Measurements from ENCODE around the gene MRPL40.

MRPL40 gene

GRCh38 chr22:19412478-19412877 lies 19.9 kb upstream of the MRPL40 start:
- no peak overlapping the region for H3K4me3 ChIP-seq (ENCODE audit: low read depth, low read length)
- no peak for TF ChIP-seq CTCF (IDR thresholded peaks at IDR 0.05; ENCODE audit: low read depth, low read length, missing control alignments)
- in situ Hi-C loops (cut with HindIII; ENCODE audit: low sequenced_read_pairs) = no loop called here
- no peak for DNase-seq (ENCODE audit: low read depth)

GRCh38 chr22:19412923-19413322 lies 19.4 kb upstream of the MRPL40 start:
- no peak for TF ChIP-seq CTCF (IDR thresholded peaks at IDR 0.05; ENCODE audit: low read depth, low read length, missing control alignments)
- in situ Hi-C loops (cut with HindIII; ENCODE audit: low sequenced_read_pairs) = no loop called here
- no peak for DNase-seq (ENCODE audit: low read depth)
- no peak overlapping the region for H3K4me3 ChIP-seq (ENCODE audit: low read depth, low read length)

DNA sequence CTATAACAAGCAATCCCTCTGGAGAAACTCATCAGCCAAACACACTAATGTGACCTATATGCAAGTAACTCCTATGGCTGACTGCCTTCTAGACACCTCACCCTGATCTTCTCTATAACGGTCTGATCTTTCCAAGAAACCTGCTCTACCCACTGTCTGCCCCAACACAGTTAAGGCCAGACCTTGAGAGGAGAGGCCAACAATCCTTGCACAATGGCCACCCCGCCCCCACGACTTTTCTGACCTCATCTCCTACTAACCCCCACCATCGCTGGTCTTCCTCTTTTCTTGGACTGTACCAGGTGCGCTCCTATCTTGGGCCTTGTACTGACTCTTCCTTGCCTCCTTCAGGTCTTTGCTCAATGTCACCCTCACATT lies 13.3 kb upstream of the MRPL40 start:
- no peak for DNase-seq (ENCODE audit: low read depth)
- TF ChIP-seq CTCF (IDR thresholded peaks at IDR 0.05; ENCODE audit: low read depth, low read length, missing control alignments) = no peak
- no peak overlapping the region for H3K4me3 ChIP-seq (ENCODE audit: low read depth, low read length)
- in situ Hi-C loops (cut with HindIII; ENCODE audit: low sequenced_read_pairs) = no loop called here

DNA sequence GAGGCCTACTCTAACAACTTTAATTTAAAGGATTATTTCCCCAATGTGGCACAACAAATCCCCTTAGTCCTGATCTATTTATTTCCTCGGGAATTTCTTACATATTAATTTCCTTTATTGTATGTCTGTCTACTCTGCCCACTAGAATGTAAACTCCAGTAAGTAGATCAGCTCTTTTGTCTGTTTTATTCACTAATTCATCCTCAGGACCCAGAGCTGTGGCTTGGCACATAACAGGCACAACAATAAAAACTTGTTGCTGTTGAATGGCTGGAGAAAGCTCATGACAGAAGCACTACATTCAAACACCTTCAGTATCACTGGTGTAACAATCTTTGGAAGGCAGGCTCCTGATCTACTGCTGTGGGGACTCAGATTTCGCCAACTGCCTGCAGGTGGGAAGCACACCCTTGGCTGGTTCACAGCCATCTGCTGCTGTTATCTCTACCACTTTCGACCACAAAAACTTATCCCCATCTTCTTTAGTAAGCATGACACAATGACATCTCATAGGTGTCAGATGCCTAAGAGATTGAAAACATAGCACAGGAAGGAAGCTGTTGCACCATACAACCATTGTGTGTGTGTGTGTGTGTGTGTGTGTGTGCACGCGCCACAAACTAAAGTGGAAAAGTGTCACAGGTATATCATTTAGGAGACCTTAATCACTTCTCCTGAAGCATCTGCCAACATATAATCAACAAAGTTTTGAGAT lies 12.7 kb upstream of the MRPL40 start:
- no peak for TF ChIP-seq CTCF (IDR thresholded peaks at IDR 0.05; ENCODE audit: low read depth, low read length, missing control alignments)
- no peak for DNase-seq (ENCODE audit: low read depth)
- in situ Hi-C loops (cut with HindIII; ENCODE audit: low sequenced_read_pairs) = no loop called here
- no peak overlapping the region for H3K4me3 ChIP-seq (ENCODE audit: low read depth, low read length)

DNA sequence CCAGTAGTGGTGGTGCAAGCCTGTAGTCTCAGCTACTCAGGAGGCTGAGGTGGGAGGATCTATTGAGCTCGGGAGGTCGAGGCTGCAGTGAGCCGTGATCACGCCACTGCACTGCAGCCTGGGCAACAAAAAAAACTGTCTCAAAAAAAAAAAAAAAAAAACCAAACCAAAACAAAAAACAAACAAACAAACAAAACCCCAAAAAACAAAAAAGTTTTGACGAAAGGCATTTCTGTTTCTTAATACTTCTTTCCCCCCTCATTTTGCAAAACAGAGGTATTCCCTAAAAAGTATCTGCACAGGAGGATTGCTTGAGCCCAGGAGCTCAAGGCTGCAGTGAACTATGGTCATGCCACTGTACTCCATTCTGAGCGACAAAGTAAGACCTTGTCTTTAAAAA lies 12.0 kb upstream of the MRPL40 start:
- TF ChIP-seq CTCF (IDR thresholded peaks at IDR 0.05; ENCODE audit: low read depth, low read length, missing control alignments) = no peak
- DNase-seq (ENCODE audit: low read depth) = no peak
- no peak overlapping the region for H3K4me3 ChIP-seq (ENCODE audit: low read depth, low read length)
- in situ Hi-C loops (cut with HindIII; ENCODE audit: low sequenced_read_pairs) = no loop called here

DNA sequence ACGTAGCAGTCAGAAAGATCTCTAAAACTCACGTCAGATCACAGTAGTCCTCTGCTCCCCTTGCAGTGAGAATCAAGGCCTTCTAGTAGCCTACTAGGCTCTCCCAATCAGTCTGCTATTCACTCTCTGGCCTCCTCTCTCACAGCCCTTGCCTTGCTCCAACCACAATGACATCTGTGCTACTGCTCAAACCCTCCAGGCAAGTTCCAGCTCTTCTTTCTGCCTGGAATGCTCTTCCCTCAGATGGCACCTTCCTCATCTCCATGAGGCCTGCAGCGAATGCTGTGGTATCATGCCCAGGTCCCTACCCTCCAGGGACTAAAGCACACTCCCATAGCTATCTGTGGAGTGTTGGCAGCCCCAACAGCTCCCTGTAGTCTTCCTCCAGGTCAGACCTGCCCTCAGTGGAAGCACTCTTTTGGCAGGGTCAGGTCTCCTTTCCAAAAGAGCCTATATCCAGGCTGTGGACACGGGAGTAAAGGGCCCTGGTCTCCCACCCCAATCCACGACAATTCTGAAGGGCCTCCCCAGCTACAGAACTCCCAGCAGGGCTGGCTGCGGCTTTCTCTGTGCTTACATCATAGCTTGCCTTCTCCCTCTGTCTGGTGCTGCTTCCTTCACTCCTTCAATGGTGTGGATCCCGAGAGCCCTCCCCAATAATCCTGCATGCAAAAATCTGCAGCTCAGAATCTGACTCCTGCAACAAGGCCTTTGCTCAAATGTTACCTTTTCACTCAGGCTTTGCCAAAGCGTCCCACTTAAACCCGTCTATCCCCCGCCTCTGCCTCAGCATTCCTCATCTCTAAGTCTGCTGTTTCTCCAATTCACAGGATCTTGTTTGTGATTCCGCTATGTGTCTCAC lies 9.7 kb upstream of the MRPL40 start:
- TF ChIP-seq CTCF (IDR thresholded peaks at IDR 0.05; ENCODE audit: low read depth, low read length, missing control alignments) = no peak
- no peak overlapping the region for H3K4me3 ChIP-seq (ENCODE audit: low read depth, low read length)
- no peak for DNase-seq (ENCODE audit: low read depth)
- in situ Hi-C loops (cut with HindIII; ENCODE audit: low sequenced_read_pairs) = no loop called here

All from astrocyte of the cerebellum (primary cell).